HG03108 (cell line): ENCODE data around the gene DMAP1.

Experiments used
- ATAC-seq: cut with Tn5 transposase; IDR thresholded peaks from one replicate; pipeline ENCODE4 v1.9.1; 2021; ENCODE audit warnings: moderate library complexity; ENCODE audit not compliant: unreplicated experiment

The DMAP1 gene

GRCh38 chr1:44251989-44252671 lies 38.9 kb downstream of the DMAP1 start:
- no peak for ATAC-seq

GRCh38 chr1:44254392-44254910 lies 41.2 kb downstream of the DMAP1 start:
- ATAC-seq: no peak

DNA sequence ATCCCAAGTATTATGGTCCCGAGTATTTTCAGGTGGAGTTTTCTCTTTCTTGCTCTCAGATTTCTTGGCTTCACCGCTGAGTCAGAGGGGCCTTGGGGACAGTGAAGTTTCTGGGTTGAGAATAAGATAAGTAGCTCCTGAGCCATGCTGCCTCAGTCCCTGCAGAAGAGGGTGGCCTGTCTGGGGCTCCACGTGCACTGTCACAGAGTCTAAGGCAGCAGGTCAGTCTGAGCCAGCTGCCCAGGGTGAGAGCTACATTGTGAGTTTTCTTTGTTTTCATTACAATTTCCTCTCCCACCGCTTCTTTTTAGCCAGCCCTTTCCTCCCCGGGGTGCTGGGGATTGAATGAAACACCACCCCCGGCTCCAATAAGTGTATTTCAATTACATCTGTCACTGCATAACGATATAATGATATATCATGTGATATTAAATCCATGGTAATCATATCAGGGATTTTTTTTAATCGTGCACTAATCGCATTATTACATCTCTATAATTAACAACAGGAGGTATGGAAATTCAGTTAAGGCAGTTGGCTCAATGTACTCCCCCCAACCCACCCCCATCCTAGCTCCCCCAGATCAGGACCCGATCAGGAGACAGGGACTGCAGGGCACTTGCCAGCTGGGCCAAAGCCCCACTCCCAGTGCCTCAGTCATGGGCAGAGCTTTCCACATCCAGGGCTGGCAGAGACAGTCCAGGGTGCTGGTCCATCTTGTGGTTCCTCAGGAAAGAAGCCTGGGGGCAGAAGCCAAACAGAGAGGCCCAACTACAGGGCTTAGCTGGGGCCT lies 43.7 kb downstream of the DMAP1 start:
- ATAC-seq: no peak

- ATAC-seq: no peak
These were observed 45.8 kb downstream of the DMAP1 start for GRCh38 chr1:44259090-44259489.

- ATAC-seq: no peak
These were observed 47.5 kb downstream of the DMAP1 start for GRCh38 chr1:44260792-44261170.

DNA sequence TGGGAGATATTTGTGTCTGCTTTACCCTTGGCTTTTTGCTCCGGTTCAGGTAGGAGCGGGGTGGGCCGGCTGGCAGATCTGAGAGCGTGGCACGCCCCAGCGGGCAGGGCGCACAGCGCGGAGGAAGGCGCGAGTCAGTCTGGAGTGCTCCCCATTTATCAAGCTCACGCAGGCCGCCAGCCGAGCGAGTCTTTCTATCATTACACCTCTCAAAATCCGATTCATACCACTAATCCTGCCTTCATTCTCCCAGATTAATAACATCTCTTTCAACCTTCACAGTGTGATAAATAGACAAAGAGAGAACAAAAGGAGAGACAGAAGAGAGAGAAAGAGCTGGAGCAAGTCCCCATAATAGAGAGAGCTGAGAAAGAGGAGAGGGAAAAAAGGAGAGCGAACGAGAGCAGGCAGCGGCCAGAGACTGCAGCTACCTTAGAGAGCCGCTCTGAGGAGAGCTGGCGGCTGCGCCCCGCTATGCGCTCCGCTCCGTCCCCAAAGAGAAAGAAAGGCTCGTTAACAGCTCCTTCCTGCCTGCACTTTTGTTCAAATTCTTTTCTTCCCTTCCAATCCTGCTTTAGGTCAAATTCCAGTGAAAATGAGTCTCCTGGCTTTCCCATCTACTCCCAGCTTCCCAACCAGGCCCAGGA lies 48.0 kb downstream of the DMAP1 start:
- ATAC-seq: no peak

DNA sequence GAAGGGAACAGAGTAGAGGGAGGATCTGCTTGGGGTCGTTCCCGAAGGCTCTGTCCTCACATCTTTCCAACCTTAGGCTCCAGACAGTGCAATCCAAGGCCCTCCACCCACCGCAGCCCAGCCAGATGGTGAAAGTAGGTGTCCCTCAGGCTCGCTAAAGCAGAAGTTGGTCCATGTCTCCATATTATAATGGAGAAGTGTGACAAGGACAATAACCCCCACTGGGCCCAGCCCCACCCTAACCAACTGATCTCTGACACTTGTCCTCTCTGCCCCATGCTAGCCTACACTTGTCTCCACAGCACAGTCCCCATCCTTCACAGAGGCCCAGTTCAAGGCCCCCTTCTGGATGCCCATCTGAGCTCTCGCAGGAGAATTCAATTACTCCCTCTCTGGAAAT lies 48.7 kb downstream of the DMAP1 start:
- ATAC-seq: no peak

DNA sequence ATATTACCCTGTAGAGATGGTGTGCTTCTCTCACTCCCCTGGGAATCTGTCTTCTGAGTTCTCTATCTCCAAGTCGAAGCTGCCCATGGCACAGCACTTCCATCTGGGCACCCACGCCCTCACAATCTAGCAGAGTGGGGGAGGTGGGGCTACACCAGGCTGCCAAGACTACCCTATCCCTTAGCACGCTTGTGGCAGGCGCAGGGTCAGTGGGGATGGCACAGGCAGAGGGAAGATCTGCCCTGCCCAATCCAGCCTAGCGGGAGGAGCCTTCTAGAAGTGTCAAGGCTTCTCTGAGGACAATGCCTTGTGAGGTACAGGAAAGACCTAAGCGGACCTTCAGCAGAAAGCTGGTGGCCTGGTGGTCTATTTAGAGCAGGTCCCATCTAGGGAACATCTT lies 49.1 kb downstream of the DMAP1 start:
- no peak for ATAC-seq

DNA sequence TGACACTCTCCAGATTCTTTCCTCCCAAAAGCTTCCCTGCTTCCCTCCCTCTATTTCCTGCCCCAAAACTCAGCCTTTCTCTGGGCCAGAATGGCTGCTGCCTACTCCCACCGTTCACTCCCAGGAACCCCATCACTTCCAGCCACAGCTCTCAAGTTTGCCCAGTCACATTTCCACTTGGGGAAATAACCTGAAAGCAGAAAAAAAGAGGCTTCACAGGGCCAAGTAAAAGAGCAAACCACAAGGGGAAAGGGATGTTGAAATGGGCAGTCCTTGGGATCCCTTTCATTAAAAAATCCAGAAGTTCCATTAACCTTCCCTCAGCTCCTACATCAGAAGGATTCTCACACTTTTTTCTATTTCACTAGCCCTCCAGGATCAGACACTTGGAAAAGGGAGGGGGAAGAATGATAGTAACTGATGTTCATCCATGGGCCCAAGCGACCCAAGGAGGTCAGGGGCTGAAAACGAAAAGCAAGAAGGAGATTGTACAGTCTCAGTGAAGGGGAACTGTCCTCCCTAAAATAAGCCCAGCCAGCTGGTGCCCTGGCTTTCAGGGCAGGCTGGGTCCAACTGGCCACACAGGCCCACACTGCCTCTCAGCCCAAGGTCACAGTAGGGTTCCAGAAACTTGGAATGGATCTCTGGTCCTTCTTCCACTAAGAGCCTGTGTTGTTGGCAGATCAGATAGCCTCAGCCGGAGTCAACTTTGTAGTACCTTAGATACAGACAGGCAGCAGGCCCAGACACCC lies 49.7 kb downstream of the DMAP1 start:
- no peak for ATAC-seq

DNA sequence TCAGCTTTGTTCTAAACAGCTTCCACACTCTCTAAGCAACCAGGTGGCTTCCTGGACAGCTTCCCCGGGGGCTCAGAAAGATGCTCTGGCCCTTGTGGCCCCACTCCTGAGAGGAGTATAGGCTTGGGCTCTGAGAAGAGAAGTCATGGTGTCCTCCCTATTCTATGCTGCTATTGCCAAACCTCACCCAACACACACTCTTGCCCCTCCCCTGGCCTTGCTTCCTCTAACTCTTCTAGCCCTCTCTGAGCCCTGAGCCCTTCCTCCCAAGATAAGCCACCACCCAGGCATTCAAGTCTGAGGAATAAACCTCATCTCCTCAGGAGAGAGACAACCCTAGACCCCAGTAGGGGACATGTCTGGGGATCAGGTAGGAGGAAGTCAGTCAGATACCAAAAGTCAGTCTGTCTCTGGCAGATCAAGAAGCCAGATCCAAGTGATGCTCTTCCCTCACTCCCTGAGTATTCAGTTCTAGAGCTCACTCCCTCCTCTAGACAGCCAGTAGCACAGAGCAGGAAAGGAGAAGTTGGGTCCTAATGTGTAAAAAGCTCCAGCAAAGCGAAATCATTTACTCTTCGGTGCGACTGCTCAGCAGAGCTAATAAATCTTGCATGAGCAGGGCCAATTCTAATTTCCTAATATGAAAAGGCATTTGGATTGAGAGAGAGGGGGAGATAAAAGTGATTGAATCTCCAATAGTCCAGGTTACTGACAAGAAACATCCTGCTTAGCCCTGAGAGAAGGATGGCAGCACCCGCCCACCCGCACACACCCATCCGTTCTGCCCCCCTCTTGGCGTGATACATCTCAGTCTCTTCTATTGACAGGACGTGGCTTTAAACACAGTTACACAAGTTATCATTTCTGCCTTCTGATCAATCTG lies 50.5 kb downstream of the DMAP1 start:
- no peak for ATAC-seq

DNA sequence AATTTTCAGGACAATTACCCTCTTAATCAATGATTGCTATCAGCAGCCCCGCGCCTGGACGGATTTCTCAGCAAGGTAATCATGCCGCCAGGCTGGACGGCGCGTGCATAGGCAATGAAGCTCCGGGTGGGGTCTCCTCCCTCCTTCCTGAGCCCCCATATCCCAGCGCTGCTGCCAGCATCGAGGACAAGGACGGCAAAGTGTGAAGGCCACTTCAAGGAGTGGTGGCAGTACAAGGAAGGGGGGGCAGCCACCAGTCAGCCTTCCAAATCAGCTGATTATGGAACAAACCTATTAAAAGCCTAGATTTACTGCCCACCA lies 51.1 kb downstream of the DMAP1 start:
- no peak for ATAC-seq

GRCh38 chr1:44265656-44266358 lies 52.5 kb downstream of the DMAP1 start:
- no peak for ATAC-seq

- no peak for ATAC-seq
These were observed 53.4 kb downstream of the DMAP1 start for GRCh38 chr1:44266400-44267344.

- ATAC-seq: no peak
These were observed 54.2 kb downstream of the DMAP1 start for GRCh38 chr1:44267438-44267837.

DNA sequence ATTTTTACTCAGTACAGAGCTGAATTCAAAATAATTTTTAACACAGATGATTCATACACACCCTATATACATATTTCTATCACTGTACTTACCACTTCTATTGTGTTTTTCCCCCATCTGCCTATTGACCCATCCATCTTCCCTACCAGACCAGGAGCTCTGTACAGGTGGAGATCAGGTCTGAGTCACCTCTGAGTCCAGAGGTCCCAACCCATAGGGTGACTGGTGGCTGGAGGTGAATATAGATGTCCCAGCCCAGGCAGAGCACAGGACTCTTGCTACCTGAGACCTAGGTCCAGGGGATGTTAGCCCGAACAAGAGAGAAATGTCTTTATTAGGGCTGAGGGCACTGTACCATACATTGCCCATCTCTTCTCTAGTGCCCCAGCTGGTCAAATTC lies 54.8 kb downstream of the DMAP1 start:
- no peak for ATAC-seq
